ENCODE data around the gene RAD9A. TPM values are rescaled to one million over a fixed set of nuclear protein-coding genes. Genes with fewer than 3 reads are reported as not detected.

The RAD9A gene
- total and polyA plus RNA-seq, 9 of the 15 experiments (the other 6 are each of a cell fraction or from before 2014, with no cell fraction given): 1.4 to 41.2 (median 16.1) TPM

GRCh38 chr11:67391304-67392182, at the start of gene RAD9A (continued):
- TF ChIP-seq, protein P1, sequence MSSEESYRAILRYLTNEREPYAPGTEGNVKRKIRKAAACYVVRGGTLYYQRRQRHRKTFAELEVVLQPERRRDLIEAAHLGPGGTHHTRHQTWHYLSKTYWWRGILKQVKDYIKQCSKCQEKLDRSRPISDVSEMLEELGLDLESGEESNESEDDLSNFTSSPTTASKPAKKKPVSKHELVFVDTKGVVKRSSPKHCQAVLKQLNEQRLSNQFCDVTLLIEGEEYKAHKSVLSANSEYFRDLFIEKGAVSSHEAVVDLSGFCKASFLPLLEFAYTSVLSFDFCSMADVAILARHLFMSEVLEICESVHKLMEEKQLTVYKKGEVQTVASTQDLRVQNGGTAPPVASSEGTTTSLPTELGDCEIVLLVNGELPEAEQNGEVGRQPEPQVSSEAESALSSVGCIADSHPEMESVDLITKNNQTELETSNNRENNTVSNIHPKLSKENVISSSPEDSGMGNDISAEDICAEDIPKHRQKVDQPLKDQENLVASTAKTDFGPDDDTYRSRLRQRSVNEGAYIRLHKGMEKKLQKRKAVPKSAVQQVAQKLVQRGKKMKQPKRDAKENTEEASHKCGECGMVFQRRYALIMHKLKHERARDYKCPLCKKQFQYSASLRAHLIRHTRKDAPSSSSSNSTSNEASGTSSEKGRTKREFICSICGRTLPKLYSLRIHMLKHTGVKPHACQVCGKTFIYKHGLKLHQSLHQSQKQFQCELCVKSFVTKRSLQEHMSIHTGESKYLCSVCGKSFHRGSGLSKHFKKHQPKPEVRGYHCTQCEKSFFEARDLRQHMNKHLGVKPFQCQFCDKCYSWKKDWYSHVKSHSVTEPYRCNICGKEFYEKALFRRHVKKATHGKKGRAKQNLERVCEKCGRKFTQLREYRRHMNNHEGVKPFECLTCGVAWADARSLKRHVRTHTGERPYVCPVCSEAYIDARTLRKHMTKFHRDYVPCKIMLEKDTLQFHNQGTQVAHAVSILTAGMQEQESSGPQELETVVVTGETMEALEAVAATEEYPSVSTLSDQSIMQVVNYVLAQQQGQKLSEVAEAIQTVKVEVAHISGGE (CRISPR knock-in tag; IDR thresholded peaks at IDR 0.05): 0 out of 6 replicates have a peak, but pooled peaks of 1 of the 3 experiments have one; percentile 72
- no peak for TF ChIP-seq ZNF444 (CRISPR knock-in tag; IDR thresholded peaks at IDR 0.05)
- TF ChIP-seq SIX5 (IDR thresholded peaks at IDR 0.05; ENCODE audit: borderline replicate concordance in 1 of 2, insufficient read depth in 1 of 2, low read depth in 1 of 2, low read length in 2 of 2): no peak
- TF ChIP-seq ZFX (CRISPR knock-in tag; IDR thresholded peaks at IDR 0.05): peak; percentile 85
- TF ChIP-seq SIRT6 (IDR thresholded peaks at IDR 0.05; ENCODE audit: low read depth, low read length): no peak
- no peak for TF ChIP-seq PTRF (tag; IDR thresholded peaks at IDR 0.05)
- TF ChIP-seq NCOA2 (IDR thresholded peaks at IDR 0.05; ENCODE audit: partially characterized antibody in 2 of 2): no peak
- no peak for TF ChIP-seq NR0B1 (IDR thresholded peaks at IDR 0.05; ENCODE audit: partially characterized antibody)
- 0 out of 2 replicates have a peak, but pooled peaks have one; percentile 57 for TF ChIP-seq ELF4 (CRISPR knock-in tag; IDR thresholded peaks at IDR 0.05)
- TF ChIP-seq ZNF398 (CRISPR knock-in tag; IDR thresholded peaks at IDR 0.05): no peak
- peak; percentile 95 for TF ChIP-seq MYC (IDR thresholded peaks at IDR 0.05; ENCODE audit: low read depth, low read length)
- peak; percentile 61; the same call in 1 of the 2 replicates for TF ChIP-seq MYC (CRISPR knock-in tag; IDR thresholded peaks at IDR 0.05; ENCODE audit: borderline replicate concordance, low read depth)
- TF ChIP-seq ZBTB12 (CRISPR knock-in tag; IDR thresholded peaks at IDR 0.05): peak; percentile 60
- TF ChIP-seq SLC30A9 (CRISPR knock-in tag; IDR thresholded peaks at IDR 0.05): no peak
